HG03565 (cell line): ENCODE data around the gene SLC7A1.
A peak's percentile ranks its signal among the peaks of the same experiment; 100 is the strongest.
"Not testable (repeated sequence)": the region's sequence is repeated elsewhere in the genome, so short reads cannot be mapped to it uniquely, and the experiment has no call there.

Experiments
- ATAC-seq: cut with Tn5 transposase; IDR thresholded peaks from one replicate; pipeline ENCODE4 v1.9.1; 2021; ENCODE audit warnings: mild to moderate bottlenecking, moderate library complexity; ENCODE audit not compliant: unreplicated experiment

SLC7A1 gene

DNA sequence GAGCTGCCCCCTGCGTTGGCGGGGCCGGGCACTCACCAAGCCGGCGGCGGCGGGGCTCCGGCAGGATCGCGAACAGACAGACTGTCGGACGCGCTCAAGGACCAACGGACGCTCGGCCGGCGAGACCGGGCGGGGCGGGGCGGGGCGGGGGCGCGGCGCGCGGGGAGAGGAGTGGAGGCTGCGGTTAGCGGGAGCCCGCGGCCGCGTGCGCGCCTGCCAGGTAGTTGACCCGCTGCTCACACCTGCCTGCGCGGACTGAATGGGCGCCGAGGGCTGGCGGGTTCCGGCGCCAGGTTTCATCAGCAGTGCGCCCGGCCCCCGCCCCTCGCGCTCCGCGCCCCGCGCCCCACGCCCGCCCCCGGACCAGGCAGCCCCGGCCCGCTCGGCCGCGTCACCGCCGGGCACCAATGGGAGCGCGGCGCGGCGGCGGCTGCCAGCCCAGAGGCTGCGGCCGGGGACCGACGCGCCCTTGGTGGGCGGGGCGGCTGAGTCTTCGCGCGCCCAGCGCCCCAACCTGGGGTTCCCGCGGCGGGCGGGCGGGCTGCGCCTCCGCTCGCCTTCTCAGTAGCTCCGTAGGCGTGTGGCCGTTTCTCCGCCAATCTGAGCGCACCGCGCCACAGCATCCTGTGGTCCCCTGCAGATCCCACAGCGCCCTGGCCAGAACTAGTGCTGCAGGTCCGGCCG lies at the start of gene SLC7A1:
SLC7A1 (minus strand) TSS at position 309 of the 684 bp plus-strand sequence. CDS start 59,500 bp downstream, outside the sequence.
- peak; percentile 72 for ATAC-seq

DNA sequence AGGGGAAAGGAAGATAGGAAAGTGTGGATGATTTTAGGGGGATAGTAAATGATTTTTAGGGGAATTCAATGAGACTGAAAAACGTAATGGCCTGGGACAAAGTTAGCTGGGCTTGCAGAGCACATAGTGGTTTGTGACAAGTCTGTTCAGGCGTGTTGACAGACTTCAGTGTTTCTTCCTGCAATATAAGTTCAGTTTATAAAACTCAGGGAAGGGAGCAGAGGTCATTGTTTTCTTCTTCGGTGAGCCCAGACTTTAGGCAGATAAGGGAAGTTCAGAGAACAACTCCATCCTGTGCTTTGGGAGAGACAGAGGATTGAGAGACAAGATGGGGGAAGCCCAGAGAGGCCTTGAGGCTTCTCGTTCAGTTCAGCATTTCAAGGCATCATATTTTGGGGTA lies 45.2 kb upstream of the SLC7A1 start:
- ATAC-seq: no peak

DNA sequence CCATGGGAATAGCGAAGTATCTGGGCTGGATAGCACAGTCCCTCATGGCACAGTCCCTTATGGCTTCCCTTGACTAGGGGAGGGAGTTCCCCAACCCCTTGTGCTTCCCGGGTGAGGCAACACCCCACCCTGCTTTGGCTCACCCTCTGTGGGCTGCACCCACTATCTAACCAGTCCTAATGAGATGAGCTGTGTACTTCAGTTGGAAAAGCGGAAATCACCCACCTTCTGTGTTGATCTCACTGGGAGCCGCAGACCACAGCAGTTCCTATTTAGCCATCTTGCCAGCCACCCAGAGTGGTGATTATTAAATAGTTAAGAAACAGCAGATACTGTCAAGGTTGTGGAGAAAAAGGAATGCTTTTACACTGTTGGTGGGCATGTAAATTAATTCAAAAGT lies 41.3 kb upstream of the SLC7A1 start:
- not testable (repeated sequence) for ATAC-seq

DNA sequence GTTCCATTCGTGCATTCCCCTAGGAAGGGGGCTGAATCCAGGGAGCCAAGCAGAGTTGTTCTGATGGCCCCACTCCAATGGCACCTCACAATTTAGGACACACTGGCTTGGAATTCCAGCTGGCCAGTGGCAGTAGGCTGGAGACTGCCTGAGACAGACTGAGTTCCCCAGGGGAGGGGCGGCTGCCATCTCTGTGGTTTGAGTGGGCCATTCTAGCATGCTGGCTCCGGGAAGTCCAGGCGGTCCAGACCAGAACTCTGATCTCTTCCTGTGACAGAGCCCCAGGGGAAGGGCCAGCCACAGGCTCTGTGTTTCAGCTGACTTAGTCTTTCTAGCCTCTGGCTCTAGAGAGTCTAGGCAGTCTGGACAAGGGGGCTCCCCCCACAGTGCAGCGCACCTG lies 29.5 kb upstream of the SLC7A1 start:
- ATAC-seq: no peak

DNA sequence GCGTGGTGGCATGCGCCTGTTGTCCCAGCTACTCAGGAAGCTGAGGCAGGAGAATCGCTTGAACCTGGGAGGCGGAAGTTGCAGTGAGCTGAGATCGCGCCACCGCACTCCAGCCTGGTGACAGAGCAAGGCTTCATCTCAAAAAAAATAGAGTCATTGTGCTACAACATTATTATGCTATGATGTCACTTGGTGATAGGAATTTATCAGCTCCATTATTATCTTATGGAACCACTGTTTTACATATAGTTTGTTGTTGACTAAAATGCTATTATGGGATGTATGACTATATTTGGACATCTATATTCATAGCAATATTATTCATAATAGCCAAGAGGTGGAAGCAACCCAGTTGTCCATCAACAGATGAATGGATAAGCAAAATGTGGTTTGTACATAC lies 26.4 kb upstream of the SLC7A1 start:
- ATAC-seq: no peak

DNA sequence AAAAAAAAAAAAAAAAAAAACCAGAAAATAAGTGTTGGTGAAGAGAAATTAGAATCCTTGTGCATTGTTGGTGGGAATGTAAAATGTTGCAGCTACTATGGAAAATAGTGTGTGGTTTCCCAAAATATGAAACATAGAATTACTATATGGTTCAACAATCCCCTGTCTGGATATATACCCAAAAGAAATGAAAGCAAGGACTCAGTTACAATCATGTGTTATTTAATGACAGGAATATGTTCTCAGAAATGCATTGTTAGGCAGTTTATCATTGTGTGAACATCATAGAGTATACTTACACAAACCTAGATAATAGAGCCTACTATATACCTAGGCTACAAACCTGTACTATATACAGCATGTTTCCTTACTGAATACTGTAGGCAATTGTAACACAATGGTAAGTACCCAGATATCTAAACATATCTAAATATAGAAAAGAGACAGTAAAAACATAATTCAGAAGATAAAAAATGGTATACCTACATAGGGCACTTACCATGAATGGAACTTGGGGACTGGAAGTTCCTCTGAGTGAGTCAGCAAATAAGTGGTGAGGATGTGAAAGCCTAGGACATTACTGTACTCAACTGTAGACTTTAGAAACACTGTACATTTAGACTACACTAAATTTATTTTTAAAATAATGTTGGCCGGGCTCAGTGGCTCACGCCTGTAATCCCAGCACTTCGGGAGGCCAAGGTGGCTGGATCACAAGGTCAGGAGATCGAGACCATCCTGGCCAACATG lies 25.7 kb upstream of the SLC7A1 start:
- ATAC-seq: no peak

DNA sequence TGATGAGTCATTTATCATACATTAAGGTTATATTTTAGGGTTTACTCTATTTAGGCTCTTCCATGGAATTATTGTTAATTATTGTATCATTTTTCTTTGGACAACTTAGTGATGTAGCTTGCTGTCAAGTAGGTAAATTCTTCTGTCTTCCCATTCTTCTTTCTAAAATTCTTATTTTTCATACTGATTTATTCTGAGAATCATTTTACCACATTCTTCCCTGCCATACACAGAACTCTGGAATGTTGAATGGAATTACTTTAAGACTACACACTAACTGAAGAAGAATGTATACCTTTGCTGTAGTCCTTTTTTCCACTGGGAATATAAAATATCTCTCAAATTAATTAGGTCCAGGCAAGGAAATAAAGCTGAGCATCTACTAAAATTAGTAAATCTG lies 24.5 kb upstream of the SLC7A1 start:
- no peak for ATAC-seq

DNA sequence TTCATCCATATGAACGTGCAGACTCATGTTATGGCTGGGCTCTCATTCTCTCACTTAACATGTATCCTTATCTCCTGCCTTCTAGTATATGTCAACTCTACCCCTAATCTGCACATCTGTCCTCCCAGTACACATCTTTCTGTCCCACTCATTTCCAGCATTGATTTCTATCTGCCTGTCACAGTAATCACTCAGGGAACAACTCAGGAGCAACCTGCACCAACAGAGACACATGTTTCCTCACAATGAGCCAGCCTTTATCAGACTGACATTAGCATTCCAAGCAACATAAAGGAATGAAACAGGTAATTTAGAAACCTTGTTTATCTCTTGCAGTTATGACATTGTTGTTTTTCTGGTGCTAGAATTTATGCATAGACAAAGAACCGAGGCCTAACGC lies 17.6 kb upstream of the SLC7A1 start:
- ATAC-seq: no peak

DNA sequence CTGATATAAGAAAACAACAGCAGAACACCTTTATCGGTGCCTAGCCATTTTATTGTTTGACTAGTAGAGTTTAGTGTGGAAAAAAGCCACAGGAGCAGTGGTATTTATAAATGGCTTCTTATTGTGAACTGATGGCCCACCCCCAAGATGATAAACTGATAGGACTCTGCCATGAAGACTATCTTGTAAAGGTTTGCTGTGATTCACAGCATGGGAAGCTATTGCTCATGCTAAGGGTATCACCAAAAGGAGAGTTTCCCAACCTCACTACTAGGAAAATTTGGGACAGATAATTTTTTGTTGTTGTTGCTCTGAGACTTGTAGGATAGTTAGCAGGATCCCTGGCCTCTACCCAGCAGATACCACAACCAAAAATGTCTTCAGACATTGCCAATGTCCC lies 12.0 kb upstream of the SLC7A1 start:
- ATAC-seq: no peak

DNA sequence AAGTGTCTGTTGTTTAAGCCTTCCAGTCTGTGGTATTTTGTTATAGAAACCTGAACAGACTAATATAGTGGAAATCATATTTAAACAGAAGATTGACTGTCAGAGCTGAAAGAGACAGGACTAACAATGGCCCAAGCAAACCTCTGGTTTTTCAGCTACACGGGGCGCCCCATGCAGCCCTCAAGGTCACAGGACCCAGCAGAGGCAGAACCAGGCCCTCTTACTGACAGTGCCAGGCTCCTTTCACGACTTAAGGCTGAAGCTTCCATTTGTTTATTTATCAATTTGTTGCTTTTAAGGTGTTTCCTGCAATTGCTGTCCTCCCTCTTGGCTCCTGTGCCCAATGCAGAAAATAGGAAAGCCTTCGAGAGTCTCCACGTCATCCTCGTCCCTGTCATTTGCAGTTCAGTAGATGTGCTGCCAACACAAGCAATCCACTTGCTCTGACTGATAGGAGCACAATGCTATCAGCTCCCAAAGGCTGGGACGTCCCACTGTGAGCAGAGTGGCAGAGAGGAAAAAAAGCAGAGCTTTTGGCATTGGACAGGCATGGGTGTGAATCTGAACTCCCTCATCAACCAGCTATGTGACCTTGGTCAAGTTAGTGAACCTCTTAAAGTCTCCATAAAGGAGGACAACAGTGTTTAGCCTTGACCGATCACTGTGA lies 10.5 kb upstream of the SLC7A1 start:
- ATAC-seq: no peak

DNA sequence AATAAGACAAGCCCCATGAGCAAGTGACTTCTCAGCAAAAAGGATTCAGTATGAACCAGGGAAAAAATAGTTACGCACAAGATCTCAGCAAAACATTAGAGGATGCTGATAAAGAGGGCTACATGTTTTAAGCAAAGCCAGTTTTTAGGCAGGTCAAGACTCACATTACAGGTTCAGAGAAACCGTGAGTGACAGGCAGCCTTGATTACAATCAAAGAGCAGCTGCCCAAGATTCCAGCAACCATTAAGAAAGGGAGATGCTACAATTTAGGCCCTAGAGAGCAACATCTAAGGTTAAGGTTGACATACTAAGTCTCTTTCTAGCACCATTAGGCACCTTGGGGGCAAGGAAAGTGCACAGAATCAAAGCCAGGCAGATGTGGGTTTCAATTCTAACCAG lies 2.8 kb upstream of the SLC7A1 start:
- ATAC-seq: no peak

DNA sequence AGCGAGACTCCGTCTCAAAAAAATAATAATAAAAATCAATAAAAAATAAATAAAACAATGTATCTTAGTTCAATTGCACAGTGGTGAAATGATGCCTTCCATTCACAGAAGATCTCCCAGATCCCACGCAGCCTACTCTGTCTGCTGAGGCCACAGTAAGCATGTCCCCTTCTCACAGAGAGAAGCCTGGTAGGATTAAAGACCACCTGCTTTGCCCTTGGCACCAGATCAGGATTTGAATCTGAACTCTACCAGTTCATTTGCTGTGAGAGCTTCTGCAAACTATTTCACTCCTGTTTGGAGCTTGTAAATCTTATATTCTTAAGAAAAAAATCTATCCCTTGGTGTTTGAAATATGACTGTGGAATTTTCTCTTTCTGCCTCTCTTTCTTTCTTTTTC lies 2.2 kb upstream of the SLC7A1 start:
- no peak for ATAC-seq

DNA sequence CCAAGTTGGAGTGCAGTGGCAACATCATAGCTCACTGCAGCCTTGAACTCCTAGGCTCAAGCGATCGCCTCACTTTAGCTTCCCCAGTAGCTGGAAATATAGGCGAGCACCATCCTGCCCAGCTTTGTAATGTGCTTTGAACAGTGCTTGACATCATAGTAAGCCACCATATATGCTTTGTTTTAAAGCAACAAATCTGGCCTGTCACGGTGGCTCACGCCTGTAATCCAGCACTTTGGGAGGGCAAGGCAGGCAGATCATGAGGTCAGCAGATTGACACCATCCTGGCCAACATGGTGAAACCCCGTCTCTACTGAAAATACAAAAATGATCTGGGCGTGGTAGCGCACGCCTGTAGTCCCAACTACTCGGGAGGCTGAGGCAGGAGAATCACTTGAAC lies 1.8 kb upstream of the SLC7A1 start:
- no peak for ATAC-seq

DNA sequence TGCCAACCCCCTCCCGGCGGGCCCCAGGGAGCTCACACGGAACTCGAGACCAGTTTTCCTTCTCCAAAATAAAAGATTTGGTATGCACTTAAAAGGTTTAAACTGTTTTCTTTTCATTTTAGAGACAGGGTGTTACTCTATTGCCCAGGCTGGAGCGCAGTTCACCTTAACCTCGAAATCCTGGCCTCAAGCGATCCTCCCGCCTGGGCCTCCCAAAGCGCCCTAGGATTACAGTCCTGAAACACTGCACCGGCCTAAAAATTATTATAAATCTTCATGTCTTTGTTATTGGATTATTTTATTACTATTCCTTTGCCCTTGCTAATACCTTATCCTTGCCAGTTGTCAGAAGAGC lies 553 bp upstream of the SLC7A1 start:
- ATAC-seq: no peak

DNA sequence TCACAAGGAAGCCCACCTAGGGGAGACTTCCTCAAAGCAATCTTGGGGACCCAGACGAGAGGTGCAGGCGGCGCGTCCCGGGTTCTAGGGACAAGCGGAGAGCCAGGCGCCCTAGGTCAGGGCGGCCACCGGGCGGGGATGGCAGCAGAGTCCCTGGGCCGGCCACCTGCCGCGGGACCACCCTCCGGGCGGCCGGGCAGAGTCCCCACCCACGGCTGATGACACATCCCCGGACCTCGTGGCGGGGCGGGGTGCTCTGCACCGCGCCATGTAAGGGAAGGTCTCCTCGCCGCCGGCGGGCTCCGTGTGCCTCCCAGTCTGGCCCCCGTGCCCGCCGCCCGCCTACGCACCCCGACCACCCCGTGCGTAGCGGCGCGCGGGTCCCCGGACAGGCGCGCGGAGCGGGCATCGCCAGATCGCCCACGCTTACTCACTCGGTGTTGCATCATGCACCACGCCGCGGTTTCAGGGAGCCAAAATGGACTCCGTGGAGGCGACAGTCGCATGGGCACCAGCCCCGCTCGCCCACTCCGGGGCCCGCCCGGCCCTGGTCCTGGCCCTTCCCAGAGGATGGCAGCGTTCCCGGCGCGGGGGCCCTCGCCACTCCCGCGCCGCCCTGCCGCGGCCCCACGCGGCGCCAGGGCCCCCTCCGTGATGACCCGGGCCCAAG lies 643 bp downstream of the SLC7A1 start:
- peak; percentile 27 for ATAC-seq

DNA sequence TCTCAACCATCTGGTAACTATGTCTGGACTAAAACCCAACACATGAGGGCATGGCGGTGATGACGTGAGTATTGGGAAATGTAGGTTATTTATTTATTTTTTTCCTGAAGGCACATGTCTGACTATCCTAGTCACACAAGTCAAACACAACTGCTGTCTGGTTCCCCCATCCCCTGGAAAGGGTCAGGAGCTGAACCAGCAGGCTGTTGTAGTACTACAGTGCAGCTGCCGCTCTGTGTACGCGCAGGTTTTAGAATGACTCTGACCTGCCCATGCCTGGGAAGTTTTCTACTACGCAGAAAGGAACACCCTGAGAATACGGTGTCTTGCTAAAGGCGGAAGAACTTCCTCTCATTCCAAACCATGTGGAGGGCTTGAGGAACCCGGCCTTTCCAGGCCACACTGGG lies 1.2 kb downstream of the SLC7A1 start:
- ATAC-seq: peak; percentile 25

DNA sequence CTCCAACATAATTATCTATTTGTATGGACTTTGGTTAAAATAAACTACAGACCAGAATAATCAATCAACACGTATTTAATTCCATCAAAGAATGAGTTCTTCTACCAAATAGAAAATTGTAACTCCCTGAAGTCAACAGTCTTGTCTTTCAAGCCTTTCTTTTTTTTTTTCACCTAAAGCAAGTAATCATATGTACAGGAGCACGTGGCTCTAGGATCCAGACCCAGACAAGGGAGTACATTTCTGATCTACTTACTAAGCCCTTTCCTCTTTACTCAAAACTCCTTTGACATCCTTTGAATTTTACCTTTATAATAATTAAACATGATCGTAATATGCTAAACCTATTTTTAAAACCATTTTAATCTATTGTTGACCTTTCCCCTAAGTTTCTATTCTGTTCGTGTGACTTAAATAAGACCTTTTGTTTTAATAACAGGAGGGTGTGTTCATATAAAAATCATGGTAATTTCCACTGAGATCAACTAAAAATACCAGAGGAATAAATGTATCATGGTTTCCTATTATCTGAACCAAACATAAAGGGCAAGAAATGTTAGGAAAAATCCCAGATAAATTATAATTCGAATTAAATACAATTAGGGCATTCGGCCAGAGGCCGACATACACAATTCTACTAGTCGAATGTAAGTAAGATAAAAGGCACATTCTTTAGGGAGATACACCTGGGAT lies 1.7 kb downstream of the SLC7A1 start:
- no peak for ATAC-seq

DNA sequence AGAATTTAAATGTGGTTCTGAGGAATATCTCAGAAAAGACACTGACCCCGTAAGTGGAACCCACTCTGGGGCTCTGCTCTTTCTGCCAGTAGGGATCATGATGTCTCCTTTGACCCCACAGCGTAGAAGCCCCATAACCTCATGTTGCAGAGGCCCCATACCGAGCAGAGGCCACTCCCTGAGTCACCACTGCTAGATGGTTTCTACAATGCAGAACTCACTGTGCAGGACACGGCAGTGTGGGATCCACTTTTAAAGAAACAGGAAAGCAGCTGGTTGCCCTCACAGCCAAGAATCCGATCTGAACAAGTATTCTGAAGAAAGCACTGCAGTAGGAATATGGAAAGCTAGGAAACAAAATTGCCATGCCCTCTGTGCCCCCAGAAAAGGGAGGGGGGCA lies 4.2 kb downstream of the SLC7A1 start:
- ATAC-seq: no peak

DNA sequence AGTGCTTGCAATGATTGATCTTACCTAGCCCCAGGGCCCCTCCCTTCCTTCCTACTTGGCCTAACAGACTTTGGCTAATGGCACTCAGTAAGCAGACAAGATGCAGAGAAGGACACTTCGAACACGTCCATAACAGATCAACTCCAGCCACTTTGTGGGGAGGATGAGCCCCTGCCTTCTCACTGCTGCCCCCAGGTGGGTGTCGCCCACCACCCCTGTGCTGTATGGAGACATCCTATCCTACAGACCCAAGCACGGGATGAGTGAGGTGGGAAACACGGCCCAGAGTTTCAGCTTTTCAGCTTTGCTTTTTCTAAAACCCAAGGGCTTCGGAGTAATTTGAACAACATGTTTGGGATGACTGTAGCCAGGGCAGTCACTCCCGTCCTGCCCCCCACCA lies 5.5 kb downstream of the SLC7A1 start:
- no peak for ATAC-seq

DNA sequence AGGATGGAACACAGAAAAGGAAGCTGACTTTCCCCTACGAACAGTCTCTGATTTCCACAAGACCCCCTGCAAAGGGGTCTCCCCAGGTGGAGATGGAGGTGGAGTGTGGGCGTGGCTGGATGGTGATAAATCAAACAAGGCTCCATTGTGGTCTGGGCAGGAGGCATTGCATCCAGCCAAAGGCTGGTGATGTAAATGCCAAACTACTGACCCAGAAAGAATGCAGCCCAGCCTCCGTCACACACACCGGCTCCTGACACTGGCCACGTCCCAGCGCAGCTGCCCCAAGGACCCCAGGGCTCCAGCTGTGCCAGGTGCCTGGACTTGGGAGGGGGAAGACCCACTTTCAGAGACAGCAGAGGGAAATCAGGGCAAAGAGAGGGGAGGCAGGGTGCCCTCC lies 6.3 kb downstream of the SLC7A1 start:
- no peak for ATAC-seq

DNA sequence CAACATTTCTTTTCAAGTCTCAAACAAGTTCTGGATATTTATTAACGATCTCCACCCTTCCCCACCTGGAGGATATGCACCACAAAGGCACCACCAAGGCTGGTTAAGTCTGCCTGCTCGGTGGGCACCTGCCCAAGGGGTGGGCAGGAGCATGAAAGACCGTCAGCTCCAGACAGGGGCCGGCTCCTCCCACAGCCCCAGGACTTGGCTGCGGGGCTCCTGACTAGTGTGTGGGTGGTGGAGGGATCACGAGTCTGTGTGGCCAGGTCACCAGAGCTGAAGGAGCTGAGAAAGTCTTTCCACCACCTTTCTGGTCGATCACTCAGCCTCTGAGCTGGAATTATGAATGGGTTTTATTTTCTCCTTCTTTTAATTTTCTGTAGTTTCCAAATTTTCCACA lies 7.8 kb downstream of the SLC7A1 start:
- ATAC-seq: no peak
